Measurements from ENCODE around the gene MPDZ.

GRCh38 chr9:13122756-13123369 lies 156.6 kb downstream of the MPDZ start:
- TF ChIP-seq, protein P1, sequence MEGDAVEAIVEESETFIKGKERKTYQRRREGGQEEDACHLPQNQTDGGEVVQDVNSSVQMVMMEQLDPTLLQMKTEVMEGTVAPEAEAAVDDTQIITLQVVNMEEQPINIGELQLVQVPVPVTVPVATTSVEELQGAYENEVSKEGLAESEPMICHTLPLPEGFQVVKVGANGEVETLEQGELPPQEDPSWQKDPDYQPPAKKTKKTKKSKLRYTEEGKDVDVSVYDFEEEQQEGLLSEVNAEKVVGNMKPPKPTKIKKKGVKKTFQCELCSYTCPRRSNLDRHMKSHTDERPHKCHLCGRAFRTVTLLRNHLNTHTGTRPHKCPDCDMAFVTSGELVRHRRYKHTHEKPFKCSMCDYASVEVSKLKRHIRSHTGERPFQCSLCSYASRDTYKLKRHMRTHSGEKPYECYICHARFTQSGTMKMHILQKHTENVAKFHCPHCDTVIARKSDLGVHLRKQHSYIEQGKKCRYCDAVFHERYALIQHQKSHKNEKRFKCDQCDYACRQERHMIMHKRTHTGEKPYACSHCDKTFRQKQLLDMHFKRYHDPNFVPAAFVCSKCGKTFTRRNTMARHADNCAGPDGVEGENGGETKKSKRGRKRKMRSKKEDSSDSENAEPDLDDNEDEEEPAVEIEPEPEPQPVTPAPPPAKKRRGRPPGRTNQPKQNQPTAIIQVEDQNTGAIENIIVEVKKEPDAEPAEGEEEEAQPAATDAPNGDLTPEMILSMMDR (IDR thresholded peaks at IDR 0.05): no peak
- TF ChIP-seq POLR2A (IDR thresholded peaks at IDR 0.05): no peak
